Measurements from ENCODE around the gene NUDT15.
A peak's percentile ranks its signal among the peaks of the same experiment; 100 is the strongest.
"Not testable (repeated sequence)": the region's sequence is repeated elsewhere in the genome, so short reads cannot be mapped to it uniquely, and the experiment has no call there.

Gene NUDT15

GRCh38 chr13:48043789-48044503 is 6.4 kb downstream of the NUDT15 start:
- no peak for DNase-seq

GRCh38 chr13:48050550-48050949 is 13.0 kb downstream of the NUDT15 start:
- DNase-seq = no peak

GRCh38 chr13:48054601-48055000 is 17.1 kb downstream of the NUDT15 start:
- no peak for DNase-seq

GRCh38 chr13:48055712-48056111 is 18.2 kb downstream of the NUDT15 start:
- no peak for DNase-seq

GRCh38 chr13:48058536-48058935 is 21.0 kb downstream of the NUDT15 start:
- not testable (repeated sequence) for DNase-seq

GRCh38 chr13:48059951-48060350 is 22.4 kb downstream of the NUDT15 start:
- not testable (repeated sequence) for DNase-seq

GRCh38 chr13:48066310-48066989 is 28.9 kb downstream of the NUDT15 start:
- peak; percentile 23 to 50 for DNase-seq

GRCh38 chr13:48068036-48068435 is 30.5 kb downstream of the NUDT15 start:
- no peak for DNase-seq

GRCh38 chr13:48068952-48069351 is 31.4 kb downstream of the NUDT15 start:
- DNase-seq = no peak

- DNase-seq = no peak
Measured at GRCh38 chr13:48069573-48069972, 32.0 kb downstream of the NUDT15 start.

- no peak for DNase-seq
Measured at GRCh38 chr13:48070942-48071341, 33.4 kb downstream of the NUDT15 start.

- DNase-seq = no peak
Measured at GRCh38 chr13:48072304-48072703, 34.8 kb downstream of the NUDT15 start.

GRCh38 chr13:48072787-48073186 is 35.3 kb downstream of the NUDT15 start:
- no peak for DNase-seq

GRCh38 chr13:48074006-48074405 is 36.5 kb downstream of the NUDT15 start:
- DNase-seq = no peak

- DNase-seq = peak in 1 of 2 experiments; percentile 10
Measured at GRCh38 chr13:48078251-48078656, 40.7 kb downstream of the NUDT15 start.

- no peak for DNase-seq
Measured at GRCh38 chr13:48081739-48082138, 44.2 kb downstream of the NUDT15 start.

- no peak for DNase-seq
Measured at GRCh38 chr13:48086272-48086671, 48.7 kb downstream of the NUDT15 start.

GRCh38 chr13:48093588-48093987 is 56.1 kb downstream of the NUDT15 start:
- DNase-seq = no peak

- DNase-seq = peak in 1 of 2 experiments; percentile 12
Measured at GRCh38 chr13:48094404-48094780, 56.9 kb downstream of the NUDT15 start.

GRCh38 chr13:48094781-48095502 is 57.4 kb downstream of the NUDT15 start, which contains the start of gene MED4:
Gene MED4 (minus strand): TSS chr13:48095104. CDS start chr13:48095078, 26 bp downstream.
- peak; percentile 98 for DNase-seq

GRCh38 chr13:48096670-48097069 is 59.1 kb downstream of the NUDT15 start:
- DNase-seq = no peak
